ENCODE measurements around the gene CFL1.
"Not testable (repeated sequence)": the region's sequence is repeated elsewhere in the genome, so short reads cannot be mapped to it uniquely, and the experiment has no call there.

Gene CFL1

GRCh38 chr11:65832231-65832630 lies 25.7 kb downstream of the CFL1 start:
- DNase-seq (ENCODE audit: low read depth): not testable (repeated sequence)

GRCh38 chr11:65829459-65829858 lies 28.5 kb downstream of the CFL1 start:
- DNase-seq (ENCODE audit: low read depth): no peak

GRCh38 chr11:65826984-65827735 lies 30.8 kb downstream of the CFL1 start:
- DNase-seq (ENCODE audit: low read depth): no peak

- no peak for DNase-seq (ENCODE audit: low read depth)
These were observed 35.0 kb downstream of the CFL1 start for GRCh38 chr11:65822776-65823528.

- no peak for DNase-seq (ENCODE audit: low read depth)
These were observed 36.9 kb downstream of the CFL1 start for GRCh38 chr11:65821107-65821506.

- peak; percentile 28 for DNase-seq (ENCODE audit: low read depth)
These were observed 39.9 kb downstream of the CFL1 start for GRCh38 chr11:65817835-65818680.

GRCh38 chr11:65817312-65817834 lies 40.6 kb downstream of the CFL1 start:
- no peak for DNase-seq (ENCODE audit: low read depth)

GRCh38 chr11:65816696-65817095 lies 41.3 kb downstream of the CFL1 start:
- no peak for DNase-seq (ENCODE audit: low read depth)

GRCh38 chr11:65814986-65815565 lies 42.9 kb downstream of the CFL1 start:
- DNase-seq (ENCODE audit: low read depth): no peak

GRCh38 chr11:65814131-65814985 lies 43.6 kb downstream of the CFL1 start:
- no peak for DNase-seq (ENCODE audit: low read depth)

- DNase-seq (ENCODE audit: low read depth): no peak
These were observed 46.1 kb downstream of the CFL1 start for GRCh38 chr11:65811764-65812475.

GRCh38 chr11:65810046-65810868 lies 47.7 kb downstream of the CFL1 start:
- no peak for DNase-seq (ENCODE audit: low read depth)

- DNase-seq (ENCODE audit: low read depth): no peak
These were observed 48.5 kb downstream of the CFL1 start for GRCh38 chr11:65809496-65809895.

- DNase-seq (ENCODE audit: low read depth): no peak
These were observed 49.1 kb downstream of the CFL1 start for GRCh38 chr11:65808744-65809341.

GRCh38 chr11:65806979-65807378 lies 51.0 kb downstream of the CFL1 start:
- no peak for DNase-seq (ENCODE audit: low read depth)
